Prostate gland (tissue), 2 donors: ENCODE results near the gene PAK5. TPM values are rescaled to one million over a fixed set of nuclear protein-coding genes. Genes with fewer than 3 reads are reported as not detected.

Source experiments
- DNase-seq: peaks from one replicate; pipeline ENCODE4 v3.0.0-alpha.2; 2019; ENCODE audit warnings: low spot score
- H3K27ac ChIP-seq, 2 donors: fragments of 200-600 bp; sonication (generic); 2 replicates each; pipeline ENCODE4 v1.5.1; 2017 to 2019
- H3K27me3 ChIP-seq: fragments of 200-600 bp; sonication (generic); replicated peaks from 2 replicates; pipeline ENCODE4 v1.5.1; 2019; ENCODE audit not compliant: insufficient read depth
- H3K36me3 ChIP-seq, 2 donors: fragments of 200-600 bp; sonication (generic); 1 replicate in 1 of 2; 2 replicates in 1 of 2; pipeline versions ENCODE4 v1.5.1 to v1.8.1; 2017 to 2019
- H3K4me1 ChIP-seq: fragments of 200-600 bp; sonication (generic); replicated peaks from 2 replicates; pipeline ENCODE4 v1.5.1; 2019
- H3K4me3 ChIP-seq, 2 donors: fragments of 200-600 bp; sonication (generic); 2 replicates each; pipeline ENCODE4 v1.5.1; 2017 to 2019
- H3K9me3 ChIP-seq: fragments of 200-600 bp; sonication (generic); 2 replicates; pipeline ENCODE4 v1.5.1; 2017
- POLR2A ChIP-seq: fragments of 450-650 bp; IDR thresholded peaks from one replicate; pipeline ENCODE4 v1.6.1; 2016; ENCODE audit warnings: antibody characterized with exemption, mild to moderate bottlenecking
- POLR2AphosphoS5 ChIP-seq: sonication (generic); formaldehyde crosslinking; IDR thresholded peaks from one replicate; pipeline ENCODE4 v1.6.1; 2017; ENCODE audit warnings: antibody characterized with exemption
- WGBS: methylation state at CpG from one replicate; pipeline ENCODE4 v1.1.5; 2018; 5-methylcytosine and 5-hydroxymethylcytosine counted together
- intact Hi-C: fragments of 100-400 bp; cut with DNase I; formaldehyde crosslinking; loops from one replicate; pipeline ENCODE4 v1.14.2; 2022
- total RNA-seq, 2 donors: library from RNA; depleted of rRNA; stranded (reverse); fragments of >200 nt; gene quantifications; one replicate each; pipeline ENCODE4 v1.1.0, GENCODE V29; 2016
- TF ChIP-seq, protein P1 (sequence below), 4 experiments: fragments of 200-600 bp in 2 of 4; fragments of 450-650 bp in 2 of 4; sonication (generic) in 2 of 4; IDR thresholded peaks; 1 replicate in 3 of 4; 2 replicates in 1 of 4; pipeline ENCODE4 v1.5.1; 2016 to 2019; ENCODE audit warnings: antibody characterized with exemption in 4 of 4, mild to moderate bottlenecking in 2 of 4, moderate library complexity in 2 of 4

Gene PAK5
- total RNA-seq, 2 donors from 2014 or later = 1.4 to 1.9 TPM

DNA sequence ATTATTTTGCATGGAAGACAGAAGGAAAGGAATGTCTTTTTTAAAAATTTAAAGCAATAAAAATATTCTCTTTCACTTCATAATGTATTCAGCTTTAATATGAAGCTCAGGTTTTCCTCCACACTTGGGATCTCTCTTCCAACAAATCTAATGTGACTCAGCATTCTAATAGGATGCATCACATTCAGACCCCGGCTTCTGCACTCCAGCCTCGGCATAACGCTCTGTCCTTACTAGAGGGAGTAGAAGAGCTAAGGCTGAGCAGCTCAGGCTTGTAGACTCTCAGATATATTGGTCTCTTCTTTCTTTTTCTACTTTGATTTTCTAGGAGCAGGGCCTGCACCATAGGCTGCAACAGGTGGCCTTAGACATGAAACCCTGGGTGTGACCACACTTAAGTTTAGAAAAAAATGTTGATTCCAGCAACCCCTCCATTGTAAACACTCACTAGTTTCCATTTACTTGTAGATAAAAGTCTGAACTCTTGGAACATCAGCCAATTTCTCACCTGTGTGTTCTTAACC lies 161.7 kb downstream of the PAK5 start:
- no peak overlapping the region for H3K27ac ChIP-seq
- no peaks in the 10 kb centered on the region for H3K4me1 ChIP-seq
- H3K9me3 ChIP-seq = no peaks in the 10 kb centered on the region
- intact Hi-C loops = no loop called here
- WGBS = 84% methylated on average over 3 of the region's 3 CpGs
- H3K27me3 ChIP-seq = no peaks in the 10 kb centered on the region
- no peak for DNase-seq
- no peak overlapping the region for H3K4me3 ChIP-seq
- no peak for TF ChIP-seq POLR2A
- no peak for TF ChIP-seq POLR2AphosphoS5
- no peaks in the 10 kb centered on the region for H3K36me3 ChIP-seq

DNA sequence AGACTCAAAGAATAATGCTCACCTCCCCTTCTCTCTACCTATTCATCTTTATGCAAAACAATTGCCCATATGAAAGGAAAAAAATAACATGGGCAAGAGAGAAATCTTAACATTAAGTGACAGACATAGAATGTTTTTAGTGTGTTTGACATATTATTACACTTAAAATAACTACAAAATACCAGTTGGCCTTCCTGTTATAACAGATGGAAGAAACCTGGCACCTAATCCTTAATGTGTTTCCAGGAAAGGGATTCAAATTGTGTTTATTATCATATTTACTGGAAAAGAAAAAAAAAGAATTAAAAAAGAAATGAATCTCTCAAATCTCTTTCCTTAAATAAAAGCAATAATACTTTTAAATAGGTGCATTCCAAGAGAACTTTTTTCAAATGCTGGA lies 165.9 kb downstream of the PAK5 start:
- no peak for TF ChIP-seq POLR2AphosphoS5
- TF ChIP-seq POLR2A = no peak
- TF ChIP-seq, protein P1, sequence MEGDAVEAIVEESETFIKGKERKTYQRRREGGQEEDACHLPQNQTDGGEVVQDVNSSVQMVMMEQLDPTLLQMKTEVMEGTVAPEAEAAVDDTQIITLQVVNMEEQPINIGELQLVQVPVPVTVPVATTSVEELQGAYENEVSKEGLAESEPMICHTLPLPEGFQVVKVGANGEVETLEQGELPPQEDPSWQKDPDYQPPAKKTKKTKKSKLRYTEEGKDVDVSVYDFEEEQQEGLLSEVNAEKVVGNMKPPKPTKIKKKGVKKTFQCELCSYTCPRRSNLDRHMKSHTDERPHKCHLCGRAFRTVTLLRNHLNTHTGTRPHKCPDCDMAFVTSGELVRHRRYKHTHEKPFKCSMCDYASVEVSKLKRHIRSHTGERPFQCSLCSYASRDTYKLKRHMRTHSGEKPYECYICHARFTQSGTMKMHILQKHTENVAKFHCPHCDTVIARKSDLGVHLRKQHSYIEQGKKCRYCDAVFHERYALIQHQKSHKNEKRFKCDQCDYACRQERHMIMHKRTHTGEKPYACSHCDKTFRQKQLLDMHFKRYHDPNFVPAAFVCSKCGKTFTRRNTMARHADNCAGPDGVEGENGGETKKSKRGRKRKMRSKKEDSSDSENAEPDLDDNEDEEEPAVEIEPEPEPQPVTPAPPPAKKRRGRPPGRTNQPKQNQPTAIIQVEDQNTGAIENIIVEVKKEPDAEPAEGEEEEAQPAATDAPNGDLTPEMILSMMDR (IDR thresholded peaks at IDR 0.05) = no peak
- Histone ChIP-seq H3K4me1 (no peaks in the 10 kb centered on the region), H3K36me3 (no peaks in the 10 kb centered on the region), H3K9me3 (no peaks in the 10 kb centered on the region), H3K27ac (no peak overlapping the region), H3K27me3 (no peaks in the 10 kb centered on the region), H3K4me3 (no peak overlapping the region)
- DNase-seq = no peak
- intact Hi-C loops = no loop called here

DNA sequence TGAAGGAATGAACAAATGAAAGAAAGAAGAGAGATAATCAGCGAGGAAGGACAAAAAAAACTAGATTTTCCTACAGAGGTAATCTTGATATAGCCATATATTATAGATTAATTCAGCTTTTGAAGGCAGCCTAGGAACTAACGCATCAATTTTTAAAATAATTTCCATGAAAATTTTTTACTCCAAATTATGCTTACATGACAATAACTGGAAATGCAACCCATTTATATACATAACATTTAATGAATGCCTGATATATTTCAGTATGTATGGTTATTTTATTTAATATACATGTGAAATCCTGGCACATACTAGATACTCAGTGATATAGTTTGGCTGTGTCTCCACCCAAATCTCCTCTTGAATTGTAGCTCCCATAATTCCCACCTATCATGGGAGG lies 166.8 kb downstream of the PAK5 start:
- TF ChIP-seq, protein P1 (IDR thresholded peaks at IDR 0.05) = no peak
- no peak for TF ChIP-seq POLR2AphosphoS5
- no peak for TF ChIP-seq POLR2A
- no peaks in the 10 kb centered on the region for H3K27me3 ChIP-seq
- H3K4me3 ChIP-seq = no peak overlapping the region
- H3K4me1 ChIP-seq = no peaks in the 10 kb centered on the region
- no peak for DNase-seq
- intact Hi-C loops = no loop called here
- H3K9me3 ChIP-seq = no peaks in the 10 kb centered on the region
- H3K27ac ChIP-seq = no peak overlapping the region
- H3K36me3 ChIP-seq = no peaks in the 10 kb centered on the region
- 94% methylated on average over 2 of the region's 2 CpGs for WGBS

DNA sequence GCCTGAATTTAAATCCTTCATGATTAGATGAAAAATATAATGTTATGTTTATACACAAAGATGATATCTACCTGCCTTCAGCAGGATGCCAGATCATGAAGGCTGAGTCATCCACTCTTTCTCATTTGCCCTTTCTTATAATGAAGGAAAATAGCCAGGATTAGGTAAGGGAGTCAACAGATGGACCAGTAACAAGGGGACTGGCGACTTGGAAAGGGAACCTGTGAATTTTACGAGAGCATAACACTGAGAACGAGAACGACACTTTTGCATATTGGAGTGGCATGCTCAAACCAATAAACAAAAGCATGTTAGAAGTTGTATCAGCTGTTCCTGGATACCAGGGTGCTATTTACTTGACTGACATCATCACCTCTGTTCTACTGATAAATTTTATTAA lies 170.5 kb downstream of the PAK5 start:
- Histone ChIP-seq H3K4me3 (no peak overlapping the region), H3K27ac (no peak overlapping the region), H3K36me3 (no peaks in the 10 kb centered on the region), H3K9me3 (no peaks in the 10 kb centered on the region), H3K4me1 (no peaks in the 10 kb centered on the region), H3K27me3 (no peaks in the 10 kb centered on the region)
- no peak for TF ChIP-seq POLR2A
- no peak for TF ChIP-seq POLR2AphosphoS5
- TF ChIP-seq, protein P1 (IDR thresholded peaks at IDR 0.05) = no peak
- intact Hi-C loops = no loop called here
- 55% methylated on average over 4 of the region's 4 CpGs for WGBS
- no peak for DNase-seq

DNA sequence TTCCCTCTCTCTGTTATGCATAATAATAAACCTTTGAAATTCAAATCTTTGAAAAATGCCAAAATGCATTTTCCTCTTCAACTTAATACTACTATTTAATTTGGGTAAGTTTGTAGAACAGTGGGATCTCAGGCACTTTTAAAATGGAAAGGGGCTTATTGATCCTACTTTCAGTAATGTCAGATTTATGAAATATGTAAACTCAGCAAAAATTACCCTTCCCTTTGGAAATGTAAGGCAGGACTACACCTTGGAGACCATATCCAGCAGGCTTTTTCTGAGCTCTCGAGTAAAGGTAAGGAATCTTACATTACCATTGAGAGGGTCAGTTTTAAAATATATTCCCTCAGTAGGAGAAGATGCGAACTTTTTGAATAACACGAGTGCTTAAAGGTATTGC lies 175.5 kb downstream of the PAK5 start:
- TF ChIP-seq POLR2AphosphoS5 = no peak
- no peak for TF ChIP-seq POLR2A
- TF ChIP-seq, protein P1 (IDR thresholded peaks at IDR 0.05) = no peak
- no peaks in the 10 kb centered on the region for H3K27me3 ChIP-seq
- no peak overlapping the region for H3K4me3 ChIP-seq
- H3K27ac ChIP-seq = no peak overlapping the region
- no peaks in the 10 kb centered on the region for H3K4me1 ChIP-seq
- intact Hi-C loops = no loop called here
- no peaks in the 10 kb centered on the region for H3K9me3 ChIP-seq
- 87% methylated on average over 3 of the region's 3 CpGs for WGBS
- no peaks in the 10 kb centered on the region for H3K36me3 ChIP-seq
- no peak for DNase-seq
